AG08396 (cell line): ENCODE results near the gene LRRK2.
"Not testable (repeated sequence)": the region's sequence is repeated elsewhere in the genome, so short reads cannot be mapped to it uniquely, and the experiment has no call there.

ENCODE experiments used
- DNase-seq: peaks from one replicate; pipeline ENCODE4 v3.0.0; 2012; ENCODE audit warnings: low spot score, mixed read lengths

The LRRK2 gene

GRCh38 chr12:40224439-40225291, at the start of gene LRRK2:
TSS of gene LRRK2 (plus strand) at chr12:40224997. CDS start at chr12:40225132, 135 bp downstream.
- DNase-seq, result peak; percentile 79

- no peak for DNase-seq
Observed at GRCh38 chr12:40175045-40175444, 49.8 kb upstream of the LRRK2 start.

GRCh38 chr12:40175489-40175888, 49.3 kb upstream of the LRRK2 start:
- no peak for DNase-seq

- no peak for DNase-seq
Observed at GRCh38 chr12:40178701-40179100, 46.1 kb upstream of the LRRK2 start.

- DNase-seq, result no peak
Observed at GRCh38 chr12:40181490-40181889, 43.3 kb upstream of the LRRK2 start.

GRCh38 chr12:40183715-40184114, 41.1 kb upstream of the LRRK2 start:
- no peak for DNase-seq

- DNase-seq, result no peak
Observed at GRCh38 chr12:40184493-40185302, 40.1 kb upstream of the LRRK2 start.

- DNase-seq, result no peak
Observed at GRCh38 chr12:40185303-40185693, 39.5 kb upstream of the LRRK2 start.

GRCh38 chr12:40188558-40189320, 36.1 kb upstream of the LRRK2 start:
- no peak for DNase-seq

GRCh38 chr12:40192704-40193255, 32.0 kb upstream of the LRRK2 start:
- DNase-seq, result no peak

GRCh38 chr12:40194846-40195245, 30.0 kb upstream of the LRRK2 start:
- DNase-seq, result no peak

- no peak for DNase-seq
Observed at GRCh38 chr12:40197590-40197989, 27.2 kb upstream of the LRRK2 start.

- DNase-seq, result no peak
Observed at GRCh38 chr12:40198601-40199000, 26.2 kb upstream of the LRRK2 start.

- no peak for DNase-seq
Observed at GRCh38 chr12:40202095-40203059, 22.4 kb upstream of the LRRK2 start.

GRCh38 chr12:40203060-40203430, 21.8 kb upstream of the LRRK2 start:
- no peak for DNase-seq

- no peak for DNase-seq
Observed at GRCh38 chr12:40204337-40204736, 20.5 kb upstream of the LRRK2 start.

- no peak for DNase-seq
Observed at GRCh38 chr12:40207551-40207950, 17.2 kb upstream of the LRRK2 start.

GRCh38 chr12:40208707-40209446, 15.9 kb upstream of the LRRK2 start:
- no peak for DNase-seq

- no peak for DNase-seq
Observed at GRCh38 chr12:40209886-40210285, 14.9 kb upstream of the LRRK2 start.

GRCh38 chr12:40211186-40211585, 13.6 kb upstream of the LRRK2 start:
- DNase-seq, result not testable (repeated sequence)
